Cerebellar cortex (tissue), 1 donor: ENCODE results near the gene LRP1-AS.

Source experiments
- DNase-seq: peaks from one replicate; pipeline ENCODE4 v3.0.0-alpha.2; 2015; ENCODE audit warnings: low spot score

The LRP1-AS gene

GRCh38 chr12:57098546-57098945 is 48.9 kb downstream of the LRP1-AS start:
- no peak for DNase-seq

- no peak for DNase-seq
These were observed 49.9 kb downstream of the LRP1-AS start for GRCh38 chr12:57097554-57097835.

GRCh38 chr12:57096748-57097553 is 50.5 kb downstream of the LRP1-AS start:
- no peak for DNase-seq

- peak; percentile 62 for DNase-seq
These were observed 51.3 kb downstream of the LRP1-AS start for GRCh38 chr12:57096099-57096572.

GRCh38 chr12:57095440-57095839 is 52.0 kb downstream of the LRP1-AS start:
- no peak for DNase-seq
